A673 (cell line): Measurements from ENCODE around the gene KIFC3.

ENCODE experiments used
- CTCF ChIP-seq: fragments of 300-800, 200-600 bp; sonication (generic); conservative IDR thresholded peaks from 2 replicates; pipeline ENCODE4 v1.5.1; 2017; ENCODE audit warnings: low read depth, mild to moderate bottlenecking, antibody characterized with exemption, low read length, moderate library complexity, mixed read lengths
- EZH2 ChIP-seq: fragments of 200-600 bp; sonication (generic); IDR thresholded peaks from 2 replicates; pipeline ENCODE4 v1.6.1; 2017; ENCODE audit warnings: borderline replicate concordance, low read depth, mild to moderate bottlenecking, mixed read lengths, antibody characterized with exemption, low read length; ENCODE audit not compliant: poor library complexity, severe bottlenecking

- no peak for TF ChIP-seq CTCF
- no peak for TF ChIP-seq EZH2
These were observed 44.4 kb downstream of the KIFC3 start for GRCh38 chr16:57757883-57758282.
